DLD1 (cell line): Measurements from ENCODE around the gene ATP7B.

Experiments used
- in situ Hi-C: cut with HindIII; loops from 2 replicates; pipeline ENCODE4 v1.10.0; 2017; ENCODE audit warnings: low sequenced_read_pairs

ATP7B gene

GRCh38 chr13:51978796-51979556 lies 32.3 kb downstream of the ATP7B start:
- in situ Hi-C loops = no loop called here

GRCh38 chr13:51977625-51978024 lies 33.6 kb downstream of the ATP7B start:
- in situ Hi-C loops = no loop called here

- in situ Hi-C loops = no loop called here
Observed at GRCh38 chr13:51976890-51977289, 34.4 kb downstream of the ATP7B start.

GRCh38 chr13:51976423-51976822 lies 34.8 kb downstream of the ATP7B start:
- in situ Hi-C loops = no loop called here

- in situ Hi-C loops = no loop called here
Observed at GRCh38 chr13:51974482-51974881, 36.8 kb downstream of the ATP7B start.

GRCh38 chr13:51971520-51972426 lies 39.5 kb downstream of the ATP7B start:
- in situ Hi-C loops = no loop called here

- in situ Hi-C loops = no loop called here
Observed at GRCh38 chr13:51970349-51970748, 40.9 kb downstream of the ATP7B start.

- in situ Hi-C loops = no loop called here
Observed at GRCh38 chr13:51967482-51968446, 43.5 kb downstream of the ATP7B start.

- in situ Hi-C loops = no loop called here
Observed at GRCh38 chr13:51966186-51966585, 45.1 kb downstream of the ATP7B start.

GRCh38 chr13:51961493-51962403 lies 49.5 kb downstream of the ATP7B start:
- in situ Hi-C loops = no loop called here

GRCh38 chr13:51960766-51961165 lies 50.5 kb downstream of the ATP7B start:
- in situ Hi-C loops = no loop called here

GRCh38 chr13:51959773-51960172 lies 51.5 kb downstream of the ATP7B start:
- in situ Hi-C loops = no loop called here

GRCh38 chr13:51958217-51958547 lies 53.1 kb downstream of the ATP7B start:
- in situ Hi-C loops = no loop called here

GRCh38 chr13:51957377-51958216 lies 53.7 kb downstream of the ATP7B start:
- in situ Hi-C loops = no loop called here

- in situ Hi-C loops = no loop called here
Observed at GRCh38 chr13:51956717-51957116, 54.5 kb downstream of the ATP7B start.

- in situ Hi-C loops = no loop called here
Observed at GRCh38 chr13:51955816-51956603, 55.2 kb downstream of the ATP7B start.

GRCh38 chr13:51955281-51955771 lies 55.9 kb downstream of the ATP7B start:
- in situ Hi-C loops = no loop called here
